AG04449 (cell line): ENCODE measurements around the gene ZNF593OS.

Experiments used
- CTCF ChIA-PET: fragments of 350-600 bp; formaldehyde crosslinking; extraction: SDS; loops from one replicate; lab custom pipeline; 2021; ENCODE audit warnings: antibody characterized with exemption; lab: Yijun Ruan, JAX
- POLR2A ChIA-PET: fragments of 400-600, 350-600 bp; formaldehyde crosslinking; extraction: SDS; loops from one replicate; lab custom pipeline; 2020; ENCODE audit warnings: antibody characterized with exemption, inconsistent platforms; lab: Yijun Ruan, JAX
- DNase-seq: peaks from one replicate; pipeline ENCODE4 v3.0.0-alpha.2; 2010; ENCODE audit warnings: low read depth, low spot score
- H3K4me3 ChIP-seq: 2 replicates; pipeline ENCODE4 v1.5.1; 2011; ENCODE audit warnings: low read depth, mild to moderate bottlenecking, control low read depth, low read length
- TF ChIP-seq, protein P1 (sequence below): IDR thresholded peaks from one replicate; pipeline ENCODE4 v1.5.1; 2011; ENCODE audit warnings: mild to moderate bottlenecking, moderate library complexity, low read length, control low read depth, inconsistent platforms; ENCODE audit not compliant: insufficient read depth; ENCODE audit errors: missing control alignments

Gene ZNF593OS

DNA sequence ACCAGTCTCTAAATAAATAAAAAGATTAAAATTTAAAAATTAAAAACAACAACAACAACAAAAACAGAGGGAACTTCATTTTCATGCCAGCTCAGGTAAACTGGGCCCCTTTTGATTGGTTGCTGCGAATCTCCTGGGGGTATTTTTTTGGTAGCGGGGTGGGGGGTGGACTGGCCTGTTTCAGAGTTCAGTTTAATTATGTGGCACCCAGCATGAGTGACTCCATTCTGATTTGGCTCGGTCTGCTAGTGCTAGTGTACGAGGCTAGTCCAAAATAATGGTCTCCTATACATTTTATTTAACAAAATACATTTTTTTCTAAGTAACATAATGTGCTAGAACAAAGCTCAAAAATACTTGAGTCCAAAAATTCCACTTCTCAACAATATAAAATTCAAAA, 41.9 kb downstream of the ZNF593OS start:
- CTCF ChIA-PET = interaction anchor here (1.0 to 2.4 kb wide), 10 partner anchors 9 to 57 kb away, joined by 3 to 20 read pairs (median 4); partner anchors contain the start of gene ZNF593
- POLR2A ChIA-PET = no interaction called here
- no peak for DNase-seq
- TF ChIP-seq, protein P1, sequence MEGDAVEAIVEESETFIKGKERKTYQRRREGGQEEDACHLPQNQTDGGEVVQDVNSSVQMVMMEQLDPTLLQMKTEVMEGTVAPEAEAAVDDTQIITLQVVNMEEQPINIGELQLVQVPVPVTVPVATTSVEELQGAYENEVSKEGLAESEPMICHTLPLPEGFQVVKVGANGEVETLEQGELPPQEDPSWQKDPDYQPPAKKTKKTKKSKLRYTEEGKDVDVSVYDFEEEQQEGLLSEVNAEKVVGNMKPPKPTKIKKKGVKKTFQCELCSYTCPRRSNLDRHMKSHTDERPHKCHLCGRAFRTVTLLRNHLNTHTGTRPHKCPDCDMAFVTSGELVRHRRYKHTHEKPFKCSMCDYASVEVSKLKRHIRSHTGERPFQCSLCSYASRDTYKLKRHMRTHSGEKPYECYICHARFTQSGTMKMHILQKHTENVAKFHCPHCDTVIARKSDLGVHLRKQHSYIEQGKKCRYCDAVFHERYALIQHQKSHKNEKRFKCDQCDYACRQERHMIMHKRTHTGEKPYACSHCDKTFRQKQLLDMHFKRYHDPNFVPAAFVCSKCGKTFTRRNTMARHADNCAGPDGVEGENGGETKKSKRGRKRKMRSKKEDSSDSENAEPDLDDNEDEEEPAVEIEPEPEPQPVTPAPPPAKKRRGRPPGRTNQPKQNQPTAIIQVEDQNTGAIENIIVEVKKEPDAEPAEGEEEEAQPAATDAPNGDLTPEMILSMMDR = no peak
- no peak overlapping the region for H3K4me3 ChIP-seq

DNA sequence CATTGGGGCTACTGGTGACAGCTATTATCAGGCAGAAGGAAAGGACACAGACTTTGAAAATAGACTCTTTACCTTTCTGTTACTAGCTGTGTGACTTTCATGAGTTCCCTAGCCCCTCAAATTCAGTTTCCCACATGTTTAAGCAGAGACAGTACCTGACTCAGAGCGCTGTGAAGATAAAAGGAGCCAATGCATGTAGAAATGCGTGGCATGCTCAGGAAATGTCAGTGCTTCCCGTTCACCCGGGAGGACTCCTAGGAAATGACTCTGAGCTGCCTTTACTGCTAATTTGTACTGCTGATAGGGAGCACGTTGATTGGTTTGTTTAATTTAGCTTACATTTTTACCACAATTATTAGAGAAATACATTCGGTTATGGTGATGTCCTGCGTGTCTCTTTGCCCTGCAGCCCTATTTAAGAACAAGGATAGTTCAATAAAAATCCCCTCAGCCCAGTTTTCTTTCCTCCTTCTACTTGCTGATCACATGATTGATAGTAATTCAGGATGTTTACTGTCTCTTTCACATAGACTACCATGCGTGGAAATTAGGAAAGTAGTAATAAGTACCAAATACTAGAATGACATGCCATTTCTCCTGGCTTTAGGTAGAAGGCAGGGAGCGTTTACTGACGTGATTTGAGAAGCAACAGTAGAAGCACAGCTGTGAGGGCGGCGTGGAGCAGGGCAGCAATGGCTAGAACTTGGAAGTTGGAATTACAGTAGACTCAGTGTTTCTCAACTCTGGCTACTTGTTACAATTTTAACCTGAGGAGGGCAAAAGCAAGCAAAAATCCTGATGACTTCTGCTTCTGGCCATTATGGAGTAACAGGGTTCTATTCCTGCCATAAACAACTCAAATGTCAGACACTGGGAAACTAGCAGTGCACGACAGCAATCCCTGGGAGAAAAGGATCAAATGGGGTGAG, 44.1 kb downstream of the ZNF593OS start:
- TF ChIP-seq, protein P1 = no peak
- POLR2A ChIA-PET = no interaction called here
- H3K4me3 ChIP-seq = no peak overlapping the region

DNA sequence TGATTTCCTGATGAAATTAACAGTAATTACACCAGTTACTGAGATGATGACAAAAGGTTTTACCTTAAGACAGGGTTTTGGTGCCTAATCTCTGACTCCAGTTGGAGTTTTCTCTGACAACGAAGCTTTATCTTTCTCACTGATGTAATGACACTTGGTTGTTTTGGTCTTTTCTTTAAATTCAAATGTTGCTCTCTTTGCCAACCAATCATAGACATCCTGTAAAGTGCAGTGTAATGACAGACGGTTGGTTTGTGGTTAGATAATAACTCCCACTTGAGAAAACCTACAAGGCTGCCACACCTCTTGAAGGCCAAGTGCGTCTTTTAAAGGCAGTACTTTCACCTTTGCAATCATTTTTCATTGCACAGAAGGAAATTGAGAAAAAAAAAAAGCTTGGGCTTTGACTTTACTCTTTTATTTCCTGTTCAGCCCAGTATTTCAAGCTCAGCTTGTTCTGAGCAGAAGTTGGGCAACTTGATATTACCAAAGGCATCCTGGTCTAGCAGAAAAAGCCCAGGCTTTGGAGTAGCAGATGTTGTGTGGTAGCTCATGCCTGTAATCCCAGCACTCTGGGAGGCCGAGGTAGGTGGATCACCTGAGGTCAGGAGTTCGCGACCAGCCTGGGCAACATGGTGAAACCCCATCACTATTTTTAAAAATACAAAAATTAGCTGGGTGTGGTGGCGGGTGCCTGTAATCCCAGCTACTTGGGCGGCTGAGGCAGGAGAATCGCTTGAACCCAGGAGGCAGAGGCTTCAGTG, 45.1 kb downstream of the ZNF593OS start:
- H3K4me3 ChIP-seq = no peak overlapping the region
- DNase-seq = no peak
- ChIA-PET POLR2A (no interaction called here), CTCF (interaction anchor here (0.6 to 11.5 kb wide), 11 partner anchors 12 to 230 kb away, joined by 3 to 150 read pairs (median 3); partner anchors contain the start of genes C1orf232, CEP85 and ZNF593)
- TF ChIP-seq, protein P1 = no peak

More for the DNA sequence above, 44.1 kb downstream of the ZNF593OS start:
- no peak for DNase-seq
- CTCF ChIA-PET = interaction anchor here (1.0 to 11.5 kb wide), 6 partner anchors 12 to 194 kb away, joined by 3 to 150 read pairs (median 4); partner anchors contain the start of gene ZNF593

DNA sequence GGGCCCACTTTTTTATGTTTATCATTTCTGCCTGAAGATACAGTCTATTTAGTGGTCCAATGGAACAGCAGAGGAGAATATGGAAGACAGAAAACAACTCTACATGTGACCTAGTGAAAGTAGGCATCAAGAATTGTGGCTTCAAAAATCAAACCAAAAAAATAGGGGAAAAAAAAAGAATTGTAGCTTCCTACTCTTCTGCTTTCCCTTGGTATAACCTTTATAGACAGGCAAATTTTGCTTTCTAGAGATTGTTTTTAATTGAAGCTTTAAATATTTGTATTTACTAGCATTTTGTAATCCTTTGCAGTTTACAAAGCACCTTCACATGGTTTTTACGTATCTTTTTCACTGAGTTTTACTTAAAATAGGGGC, 45.7 kb downstream of the ZNF593OS start:
- POLR2A ChIA-PET = no interaction called here
- TF ChIP-seq, protein P1 = no peak
- DNase-seq = no peak
- CTCF ChIA-PET = interaction anchor here (0.6 to 11.5 kb wide), 9 partner anchors 13 to 230 kb away, joined by 3 to 150 read pairs (median 3); partner anchors contain the start of genes C1orf232 and CEP85
- no peak overlapping the region for H3K4me3 ChIP-seq

DNA sequence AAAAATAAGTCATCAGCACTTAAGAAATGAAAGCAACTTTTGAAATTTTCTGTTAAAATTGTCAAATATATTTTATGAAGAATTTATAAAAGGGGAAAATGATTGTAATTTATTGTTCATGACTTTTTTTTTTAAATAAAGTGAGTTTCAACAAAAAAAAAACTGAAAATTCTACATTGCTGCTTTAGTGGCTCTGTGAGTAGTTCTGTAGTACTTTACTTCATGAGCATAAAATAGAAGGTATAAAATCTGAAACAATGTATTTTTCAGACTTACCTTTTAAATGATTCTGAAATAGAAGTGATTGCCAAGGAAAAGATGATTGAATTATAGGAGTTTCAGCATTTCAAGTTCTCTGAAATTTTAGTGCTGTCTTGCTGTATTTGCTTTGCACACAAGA, 46.2 kb downstream of the ZNF593OS start:
- CTCF ChIA-PET = interaction anchor here (0.8 to 11.5 kb wide), 6 partner anchors 14 to 196 kb away, joined by 3 to 150 read pairs (median 4); partner anchors contain the start of gene C1orf232
- TF ChIP-seq, protein P1 = no peak

More for the DNA sequence above, 46.2 kb downstream of the ZNF593OS start:
- POLR2A ChIA-PET = no interaction called here
- no peak overlapping the region for H3K4me3 ChIP-seq
- DNase-seq = no peak
